Ovary (tissue), 3 donors: ENCODE results near the gene METTL27.

Experiments
- CTCF ChIP-seq, 3 donors: fragments of 450-650 bp in 2 of 3; fragments of 200-600 bp in 1 of 3; IDR thresholded peaks; one replicate each; pipeline versions ENCODE4 v1.5.1 to v1.8.0; 2016 to 2022; ENCODE audit warnings: antibody characterized with exemption in 3 of 3, mild to moderate bottlenecking in 1 of 3
- EP300 ChIP-seq: sonication (generic); formaldehyde crosslinking; IDR thresholded peaks from one replicate; pipeline ENCODE4 v1.6.1; 2017; ENCODE audit warnings: antibody characterized with exemption
- POLR2A ChIP-seq: fragments of 450-650 bp; IDR thresholded peaks from one replicate; pipeline ENCODE4 v1.6.1; 2017; ENCODE audit warnings: antibody characterized with exemption, mild to moderate bottlenecking, moderate library complexity
- donor health status: DM: no; HTN: no; CAD: no.

- TF ChIP-seq CTCF (IDR thresholded peaks at IDR 0.05) (no peak), EP300 (no peak), POLR2A (no peak)
Measured at GRCh38 chr7:73876973-73877372, 34.7 kb upstream of the METTL27 start.
